Measurements from ENCODE around the gene PUM1. TPM values are rescaled to one million over a fixed set of nuclear protein-coding genes. Genes with fewer than 3 reads are reported as not detected.
"Not testable (repeated sequence)": the region's sequence is repeated elsewhere in the genome, so short reads cannot be mapped to it uniquely, and the experiment has no call there.

PUM1 gene
- total RNA-seq, 2 donors from 2014 or later, result 30.9 to 32.3 TPM

DNA sequence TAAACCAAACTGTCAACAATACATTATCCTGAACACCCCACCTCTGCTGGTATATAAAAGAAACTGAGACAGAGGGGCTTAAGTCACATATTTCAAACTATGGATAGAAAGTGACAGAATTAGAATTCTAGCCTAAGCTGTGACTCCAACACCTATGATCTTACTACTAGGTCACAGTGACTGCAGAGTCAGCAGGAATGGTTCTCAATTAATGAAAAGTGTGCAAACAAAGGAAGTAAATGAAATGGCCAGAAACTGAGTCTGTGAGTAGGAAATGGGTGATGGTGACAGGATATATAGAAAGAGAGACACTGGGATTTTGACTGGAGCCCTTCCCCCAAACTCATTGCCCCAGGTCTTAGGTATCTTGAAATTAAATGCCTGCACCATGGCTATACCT lies 118.3 kb downstream of the PUM1 start:
- peaks cover 0 to 35% of the 10 kb centered on the region in 2 donors for H3K36me3 ChIP-seq (replicated peaks in 1 of 2; ENCODE audit: insufficient read depth in 1 of 2, low read depth in 2 of 2)

DNA sequence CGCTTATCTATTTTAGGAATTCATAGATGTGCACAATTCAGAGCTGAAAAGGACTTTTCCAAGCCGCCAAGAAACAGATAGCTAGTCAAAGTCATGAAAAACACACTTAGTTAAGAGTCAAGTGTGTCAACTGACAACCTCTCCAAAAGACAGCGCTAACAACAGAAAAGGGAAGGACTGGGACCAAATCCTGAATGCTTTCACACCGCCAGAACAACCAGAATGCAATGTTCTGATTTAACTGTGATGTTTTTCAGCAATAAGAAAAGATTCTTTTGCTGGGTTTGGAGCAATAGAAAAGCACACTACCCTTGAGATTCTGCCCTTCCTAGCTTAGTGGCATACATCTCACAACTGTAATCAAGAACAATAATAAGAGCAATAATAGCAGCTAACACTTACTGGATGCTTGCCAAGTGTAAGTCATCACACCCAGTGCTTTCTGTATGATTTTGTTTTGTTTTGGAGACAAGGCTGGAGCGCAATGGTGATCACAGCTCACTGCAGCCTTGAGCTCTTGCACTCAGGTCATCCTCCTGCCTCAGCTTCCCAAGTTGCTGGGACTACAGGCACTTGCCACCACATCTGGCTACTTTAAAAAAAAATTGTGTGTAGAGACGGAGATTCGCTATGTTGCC lies 123.1 kb downstream of the PUM1 start:
- no peak for ATAC-seq
- Histone ChIP-seq H3K4me1 (no peaks in the 10 kb centered on the region), H3K27me3 (no peaks in the 10 kb centered on the region), H3K27ac (no peak overlapping the region), H3K36me3 (replicated peaks in 1 of 2; ENCODE audit: insufficient read depth in 1 of 2, low read depth in 2 of 2) (peaks cover 0 to 34% of the 10 kb centered on the region in 2 donors), H3K4me3 (no peak overlapping the region), H3K9me3 (no peaks in the 10 kb centered on the region)
- DNase-seq, result no peak
- intact Hi-C loops (cut with DNase I), result no loop called here
- TF ChIP-seq, protein P1, sequence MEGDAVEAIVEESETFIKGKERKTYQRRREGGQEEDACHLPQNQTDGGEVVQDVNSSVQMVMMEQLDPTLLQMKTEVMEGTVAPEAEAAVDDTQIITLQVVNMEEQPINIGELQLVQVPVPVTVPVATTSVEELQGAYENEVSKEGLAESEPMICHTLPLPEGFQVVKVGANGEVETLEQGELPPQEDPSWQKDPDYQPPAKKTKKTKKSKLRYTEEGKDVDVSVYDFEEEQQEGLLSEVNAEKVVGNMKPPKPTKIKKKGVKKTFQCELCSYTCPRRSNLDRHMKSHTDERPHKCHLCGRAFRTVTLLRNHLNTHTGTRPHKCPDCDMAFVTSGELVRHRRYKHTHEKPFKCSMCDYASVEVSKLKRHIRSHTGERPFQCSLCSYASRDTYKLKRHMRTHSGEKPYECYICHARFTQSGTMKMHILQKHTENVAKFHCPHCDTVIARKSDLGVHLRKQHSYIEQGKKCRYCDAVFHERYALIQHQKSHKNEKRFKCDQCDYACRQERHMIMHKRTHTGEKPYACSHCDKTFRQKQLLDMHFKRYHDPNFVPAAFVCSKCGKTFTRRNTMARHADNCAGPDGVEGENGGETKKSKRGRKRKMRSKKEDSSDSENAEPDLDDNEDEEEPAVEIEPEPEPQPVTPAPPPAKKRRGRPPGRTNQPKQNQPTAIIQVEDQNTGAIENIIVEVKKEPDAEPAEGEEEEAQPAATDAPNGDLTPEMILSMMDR (IDR thresholded peaks at IDR 0.05), result no peak
- TF ChIP-seq POLR2A (IDR thresholded peaks at IDR 0.05), result no peak
- WGBS, 2 donors, result 92% methylated on average over 7 of the region's 7 CpGs

More for the DNA sequence above, 118.3 kb downstream of the PUM1 start:
- TF ChIP-seq, protein P1 (IDR thresholded peaks at IDR 0.05), result no peak
- TF ChIP-seq POLR2A (IDR thresholded peaks at IDR 0.05), result no peak
- no peak for DNase-seq
- Histone ChIP-seq H3K4me3 (no peak overlapping the region), H3K9me3 (no peaks in the 10 kb centered on the region), H3K4me1 (no peaks in the 10 kb centered on the region), H3K27me3 (no peaks in the 10 kb centered on the region), H3K27ac (no peak overlapping the region)
- intact Hi-C loops (cut with DNase I), result no loop called here
- ATAC-seq, result no peak

DNA sequence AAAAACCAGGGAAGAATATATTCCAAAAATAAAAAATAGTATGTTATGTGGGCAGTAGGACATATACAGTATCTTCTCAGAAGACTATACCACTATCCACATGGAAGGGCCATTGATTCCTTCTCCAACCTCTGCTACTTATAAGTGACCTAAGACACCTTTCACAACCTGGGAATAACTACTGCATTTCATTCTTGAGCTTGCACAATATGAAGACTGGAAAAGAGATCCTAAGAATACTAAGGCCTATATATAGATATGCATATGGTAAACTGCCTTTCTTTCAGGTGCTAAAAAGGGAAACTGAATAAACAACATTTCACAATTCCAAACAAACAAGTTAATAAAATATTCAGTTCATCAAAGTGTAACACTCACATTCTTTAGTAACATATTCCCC lies 125.0 kb downstream of the PUM1 start:
- no peaks in the 10 kb centered on the region for H3K4me1 ChIP-seq
- no peak overlapping the region for H3K4me3 ChIP-seq
- H3K27ac ChIP-seq, result no peak overlapping the region
- no peaks in the 10 kb centered on the region for H3K27me3 ChIP-seq
- TF ChIP-seq POLR2A (IDR thresholded peaks at IDR 0.05), result no peak
- TF ChIP-seq, protein P1 (IDR thresholded peaks at IDR 0.05), result no peak
- DNase-seq (no peak), ATAC-seq (no peak)
- peaks cover 6 to 40% of the 10 kb centered on the region in 2 donors for H3K36me3 ChIP-seq (replicated peaks in 1 of 2; ENCODE audit: insufficient read depth in 1 of 2, low read depth in 2 of 2)
- intact Hi-C loops (cut with DNase I), result no loop called here
- H3K9me3 ChIP-seq, result no peaks in the 10 kb centered on the region

DNA sequence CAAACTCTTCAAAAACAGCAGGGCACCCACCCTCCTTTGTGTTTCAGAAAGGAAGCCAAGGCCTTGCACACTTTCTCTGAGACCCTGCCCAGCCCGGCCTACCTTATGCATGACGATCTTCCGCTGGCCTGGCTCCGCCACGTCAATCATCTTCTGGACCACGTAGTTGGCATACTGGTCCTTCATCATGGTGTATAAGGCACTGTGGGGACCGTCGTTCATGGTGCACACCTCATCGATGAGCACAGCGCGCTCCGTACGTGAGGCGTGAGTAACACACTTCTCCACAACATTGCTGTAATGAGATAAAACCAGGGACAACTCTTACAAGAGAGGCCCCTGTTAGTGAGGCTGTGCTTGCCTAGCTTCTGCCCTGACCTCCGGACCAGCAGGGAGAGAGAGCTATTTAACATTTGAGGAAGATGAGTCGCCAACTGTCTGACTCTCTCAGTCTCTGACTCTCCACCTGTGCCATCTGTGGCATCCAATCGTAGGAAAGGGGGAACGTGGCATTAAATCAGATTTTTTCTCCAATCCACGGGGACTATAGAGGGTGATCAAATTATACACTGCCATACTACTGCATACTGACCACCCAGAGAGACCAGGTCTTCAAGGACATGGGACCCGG lies 128.9 kb downstream of the PUM1 start:
- TF ChIP-seq POLR2A (IDR thresholded peaks at IDR 0.05), result no peak
- TF ChIP-seq, protein P1 (IDR thresholded peaks at IDR 0.05), result no peak
- no peak overlapping the region for H3K27ac ChIP-seq
- WGBS, 2 donors, result 92 to 94% methylated on average over 20 of the region's 20 CpGs
- intact Hi-C loops (cut with DNase I), result no loop called here
- no peaks in the 10 kb centered on the region for H3K27me3 ChIP-seq
- peaks cover 6 to 40% of the 10 kb centered on the region in 2 donors for H3K36me3 ChIP-seq (replicated peaks in 1 of 2; ENCODE audit: insufficient read depth in 1 of 2, low read depth in 2 of 2)
- DNase-seq (no peak), ATAC-seq (no peak)
- no peaks in the 10 kb centered on the region for H3K4me1 ChIP-seq
- H3K9me3 ChIP-seq, result no peaks in the 10 kb centered on the region
- H3K4me3 ChIP-seq, result no peak overlapping the region

DNA sequence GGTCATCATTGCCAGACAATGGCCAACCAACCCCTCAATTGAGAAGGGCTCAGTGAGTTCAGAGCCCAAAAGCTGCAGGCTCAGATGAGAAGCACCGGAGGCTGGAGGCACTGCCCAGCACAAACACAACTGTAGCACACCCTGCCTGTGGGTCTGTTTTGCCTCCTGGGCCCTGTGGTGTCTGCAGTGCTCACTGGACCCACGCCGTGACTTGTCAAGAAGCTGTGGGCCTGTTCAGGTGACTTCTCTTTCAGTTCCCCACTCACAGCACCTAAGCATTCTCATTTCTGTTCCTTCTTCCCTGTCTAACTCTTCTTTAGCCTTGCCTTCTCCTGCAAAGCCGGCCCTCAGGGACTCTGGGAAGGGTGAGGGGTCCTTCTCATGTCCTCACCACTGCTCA lies 129.8 kb downstream of the PUM1 start:
- intact Hi-C loops (cut with DNase I); H3K4me3 ChIP-seq; DNase-seq; H3K27ac ChIP-seq; ATAC-seq; H3K9me3 ChIP-seq; H3K4me1 ChIP-seq; H3K27me3 ChIP-seq: not testable (repeated sequence)
- WGBS, 2 donors, result no CpG with 5 or more reads among the region's 4 CpGs
- H3K36me3 ChIP-seq (replicated peaks in 1 of 2; ENCODE audit: insufficient read depth in 1 of 2, low read depth in 2 of 2), result peaks cover 6 to 37% of the 10 kb centered on the region in 2 donors
